Measurements from ENCODE around the gene NNAT.
"Not testable (repeated sequence)": the region's sequence is repeated elsewhere in the genome, so short reads cannot be mapped to it uniquely, and the experiment has no call there.

NNAT gene

GRCh38 chr20:37540001-37540400 lies 19.0 kb downstream of the NNAT start:
- Mint-ChIP-seq H3K27me3 (ENCODE audit: low read depth) (peaks cover 4% of the 10 kb centered on the region), H3K9me3 (no peaks in the 10 kb centered on the region), H3K27ac (peak overlapping the region in 1 of 3 experiments; percentile 28), H3K4me3 (no peak overlapping the region), H3K36me3 (ENCODE audit: low read depth) (no peaks in the 10 kb centered on the region), H3K4me1 (peaks cover 28% of the 10 kb centered on the region)
- no peak for TF ChIP-seq CTCF (IDR thresholded peaks at IDR 0.05; ENCODE audit: unreplicated experiment in 3 of 3)

GRCh38 chr20:37540838-37541237 lies 19.8 kb downstream of the NNAT start:
- H3K36me3 Mint-ChIP-seq (ENCODE audit: low read depth); H3K27me3 Mint-ChIP-seq (ENCODE audit: low read depth); H3K27ac Mint-ChIP-seq; H3K9me3 Mint-ChIP-seq; H3K4me3 Mint-ChIP-seq: not testable (repeated sequence)
- H3K4me1 Mint-ChIP-seq = peaks cover 23% of the 10 kb centered on the region

GRCh38 chr20:37541326-37541725 lies 20.3 kb downstream of the NNAT start:
- Mint-ChIP-seq H3K36me3 (ENCODE audit: low read depth) (no peaks in the 10 kb centered on the region), H3K9me3 (no peaks in the 10 kb centered on the region), H3K27me3 (ENCODE audit: low read depth) (peaks cover 4% of the 10 kb centered on the region), H3K4me3 (peak overlapping the region in 2 of 3 experiments; percentile 15 to 29), H3K27ac (peak overlapping the region in 1 of 3 experiments; percentile 24), H3K4me1 (peaks cover 23% of the 10 kb centered on the region)
- no peak for TF ChIP-seq CTCF (IDR thresholded peaks at IDR 0.05; ENCODE audit: unreplicated experiment in 3 of 3)

GRCh38 chr20:37542281-37542680 lies 21.2 kb downstream of the NNAT start:
- Mint-ChIP-seq H3K27ac (peak overlapping the region in 1 of 3 experiments; percentile 51), H3K36me3 (ENCODE audit: low read depth) (no peaks in the 10 kb centered on the region), H3K4me3 (no peak overlapping the region), H3K4me1 (peaks cover 23% of the 10 kb centered on the region), H3K9me3 (no peaks in the 10 kb centered on the region), H3K27me3 (ENCODE audit: low read depth) (no peaks in the 10 kb centered on the region)
- no peak for TF ChIP-seq CTCF (IDR thresholded peaks at IDR 0.05; ENCODE audit: unreplicated experiment in 3 of 3)

GRCh38 chr20:37543828-37544227 lies 22.8 kb downstream of the NNAT start:
- Mint-ChIP-seq H3K27ac (no peak overlapping the region), H3K36me3 (ENCODE audit: low read depth) (no peaks in the 10 kb centered on the region), H3K9me3 (no peaks in the 10 kb centered on the region), H3K4me1 (peaks cover 23% of the 10 kb centered on the region), H3K27me3 (ENCODE audit: low read depth) (no peaks in the 10 kb centered on the region), H3K4me3 (no peak overlapping the region)
- TF ChIP-seq CTCF (IDR thresholded peaks at IDR 0.05; ENCODE audit: unreplicated experiment in 3 of 3) = peak; percentile 33 to 51 (median 49)

- H3K36me3 Mint-ChIP-seq (ENCODE audit: low read depth) = no peaks in the 10 kb centered on the region
- peaks cover 18% of the 10 kb centered on the region for H3K4me1 Mint-ChIP-seq
- no peak overlapping the region for H3K4me3 Mint-ChIP-seq
- no peak for TF ChIP-seq CTCF (IDR thresholded peaks at IDR 0.05; ENCODE audit: unreplicated experiment in 3 of 3)
- H3K9me3 Mint-ChIP-seq = no peaks in the 10 kb centered on the region
- no peaks in the 10 kb centered on the region for H3K27me3 Mint-ChIP-seq (ENCODE audit: low read depth)
- H3K27ac Mint-ChIP-seq = no peak overlapping the region
These were observed 23.3 kb downstream of the NNAT start for GRCh38 chr20:37544386-37544785.
